Gastroesophageal sphincter (tissue), 4 donors: ENCODE data around the gene ARL2BP. TPM values are rescaled to one million over a fixed set of nuclear protein-coding genes. Genes with fewer than 3 reads are reported as not detected.

Experiments
- ATAC-seq: fragments of 150-250 bp; one replicate; pipeline ENCODE4 v1.9.1; 2016; ENCODE audit warnings: mild to moderate bottlenecking, moderate library complexity
- H3K27ac ChIP-seq, 4 donors: fragments of 200-600 bp; sonication (generic) in 3 of 4; 1 replicate in 3 of 4; 2 replicates in 1 of 4; pipeline ENCODE4 v1.5.1; 2016 to 2019
- H3K27me3 ChIP-seq: fragments of 200-600 bp; sonication (generic); one replicate; pipeline ENCODE4 v1.5.1; 2019
- H3K36me3 ChIP-seq, 2 donors: fragments of 200-600 bp; sonication (generic); one replicate each; pipeline ENCODE4 v1.5.1; 2019; ENCODE audit warnings: control low read depth in 1 of 2
- H3K4me1 ChIP-seq, 3 donors: fragments of 200-600 bp; sonication (generic); 1 replicate in 2 of 3; 2 replicates in 1 of 3; pipeline ENCODE4 v1.5.1; 2016 to 2019; ENCODE audit warnings: control low read depth in 2 of 3
- H3K4me3 ChIP-seq, 2 donors: fragments of 200-600 bp; sonication (generic); one replicate each; pipeline ENCODE4 v1.5.1; 2019; ENCODE audit warnings: mild to moderate bottlenecking in 1 of 2, moderate library complexity in 1 of 2
- H3K9me3 ChIP-seq, 3 donors: fragments of 200-600 bp; sonication (generic); one replicate each; pipeline ENCODE4 v1.5.1; 2017 to 2019; ENCODE audit warnings: control low read depth in 2 of 3
- EP300 ChIP-seq: sonication (generic); formaldehyde crosslinking; IDR thresholded peaks from one replicate; pipeline ENCODE4 v1.6.1; 2017; ENCODE audit warnings: antibody characterized with exemption, mild to moderate bottlenecking
- POLR2A ChIP-seq, 2 donors: fragments of 450-650 bp; IDR thresholded peaks; one replicate each; pipeline ENCODE4 v1.6.1; 2017; ENCODE audit warnings: antibody characterized with exemption in 2 of 2, mild to moderate bottlenecking in 2 of 2, moderate library complexity in 1 of 2
- POLR2AphosphoS5 ChIP-seq: sonication (generic); formaldehyde crosslinking; IDR thresholded peaks from one replicate; pipeline ENCODE4 v1.6.1; 2017; ENCODE audit warnings: antibody characterized with exemption
- WGBS, 2 donors: methylation state at CpG; one replicate each; pipeline ENCODE4 v1.1.5; 2018; ENCODE audit warnings: low coverage in 1 of 2; 5-methylcytosine and 5-hydroxymethylcytosine counted together
- total RNA-seq, 4 donors: library from RNA; depleted of rRNA; stranded (reverse); fragments of >200 nt; gene quantifications; one replicate each; pipeline ENCODE4 v1.1.0, GENCODE V29; 2016
- TF ChIP-seq, protein P1 (sequence below), 4 experiments: fragments of 200-600 bp in 2 of 4; fragments of 450-650 bp in 2 of 4; sonication (generic) in 1 of 4; IDR thresholded peaks; one replicate each; pipeline ENCODE4 v1.5.1; 2017 to 2019; ENCODE audit warnings: antibody characterized with exemption in 4 of 4, mild to moderate bottlenecking in 2 of 4, moderate library complexity in 2 of 4

ARL2BP gene
- total RNA-seq, 4 donors from 2014 or later: 52.5 to 82.2 (median 75.8) TPM

DNA sequence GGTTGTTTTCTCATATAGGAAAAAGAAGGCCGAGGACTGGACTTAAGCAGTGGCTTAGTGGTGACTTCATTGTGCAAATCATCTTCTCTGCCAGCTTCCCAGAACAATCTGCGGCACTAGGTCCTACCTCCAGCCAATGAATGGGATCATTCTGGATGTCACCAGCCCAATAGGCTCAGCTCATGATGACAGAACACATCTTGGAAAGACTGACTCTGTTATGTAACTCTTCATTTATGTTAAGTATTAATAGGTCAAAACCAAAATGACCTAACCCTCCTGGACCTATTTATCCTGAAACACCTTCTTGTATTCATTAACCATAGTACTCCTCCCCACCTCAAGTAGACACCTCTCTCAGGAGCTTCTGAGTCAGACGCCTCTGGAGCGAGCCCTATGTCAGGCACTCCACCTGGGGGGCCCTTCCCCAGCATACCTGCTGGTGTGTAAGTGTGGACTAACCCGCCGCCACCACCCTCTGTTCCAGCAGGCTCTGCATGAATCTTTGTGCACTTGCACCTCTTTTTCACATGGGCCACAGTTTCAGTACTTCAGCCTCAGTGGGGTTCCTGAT lies 7.2 kb downstream of the ARL2BP start:
- Histone ChIP-seq H3K27ac (no peak overlapping the region), H3K9me3 (no peaks in the 10 kb centered on the region), H3K4me3 (no peak overlapping the region), H3K27me3 (no peaks in the 10 kb centered on the region), H3K36me3 (peaks cover 0 to 97% of the 10 kb centered on the region in 2 donors), H3K4me1 (no peaks in the 10 kb centered on the region)
- no peak for ATAC-seq
- TF ChIP-seq POLR2AphosphoS5 (no peak), EP300 (no peak), POLR2A (IDR thresholded peaks at IDR 0.05) (no peak)
- TF ChIP-seq, protein P1, sequence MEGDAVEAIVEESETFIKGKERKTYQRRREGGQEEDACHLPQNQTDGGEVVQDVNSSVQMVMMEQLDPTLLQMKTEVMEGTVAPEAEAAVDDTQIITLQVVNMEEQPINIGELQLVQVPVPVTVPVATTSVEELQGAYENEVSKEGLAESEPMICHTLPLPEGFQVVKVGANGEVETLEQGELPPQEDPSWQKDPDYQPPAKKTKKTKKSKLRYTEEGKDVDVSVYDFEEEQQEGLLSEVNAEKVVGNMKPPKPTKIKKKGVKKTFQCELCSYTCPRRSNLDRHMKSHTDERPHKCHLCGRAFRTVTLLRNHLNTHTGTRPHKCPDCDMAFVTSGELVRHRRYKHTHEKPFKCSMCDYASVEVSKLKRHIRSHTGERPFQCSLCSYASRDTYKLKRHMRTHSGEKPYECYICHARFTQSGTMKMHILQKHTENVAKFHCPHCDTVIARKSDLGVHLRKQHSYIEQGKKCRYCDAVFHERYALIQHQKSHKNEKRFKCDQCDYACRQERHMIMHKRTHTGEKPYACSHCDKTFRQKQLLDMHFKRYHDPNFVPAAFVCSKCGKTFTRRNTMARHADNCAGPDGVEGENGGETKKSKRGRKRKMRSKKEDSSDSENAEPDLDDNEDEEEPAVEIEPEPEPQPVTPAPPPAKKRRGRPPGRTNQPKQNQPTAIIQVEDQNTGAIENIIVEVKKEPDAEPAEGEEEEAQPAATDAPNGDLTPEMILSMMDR (IDR thresholded peaks at IDR 0.05): no peak
- WGBS, 2 donors: 83 to 90% methylated on average over 2 of the region's 6 CpGs

DNA sequence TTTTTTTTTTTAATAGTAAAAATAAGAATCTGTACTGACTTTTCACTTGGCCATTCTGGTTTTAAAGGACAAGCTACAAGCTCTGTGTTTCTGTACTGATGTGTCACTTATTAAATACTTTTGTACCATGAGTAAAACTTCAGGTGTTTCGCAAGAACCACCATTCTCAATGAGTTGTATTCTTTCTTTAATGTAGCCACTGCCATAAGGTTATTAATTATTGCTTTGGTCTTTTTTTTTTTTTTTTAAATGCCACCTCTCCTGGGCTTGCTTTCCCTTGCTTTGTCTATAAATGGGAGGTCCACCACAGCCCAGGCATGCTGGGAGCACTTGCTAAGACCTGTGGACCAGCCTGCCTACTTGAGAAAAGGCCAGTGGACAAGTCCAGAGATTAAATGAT lies 8.4 kb downstream of the ARL2BP start:
- H3K9me3 ChIP-seq: no peaks in the 10 kb centered on the region
- no peaks in the 10 kb centered on the region for H3K27me3 ChIP-seq
- no peak for ATAC-seq
- WGBS, 2 donors: 100% methylated on average over 1 of the region's 1 CpG
- H3K36me3 ChIP-seq: peaks cover 0 to 86% of the 10 kb centered on the region in 2 donors
- H3K27ac ChIP-seq: no peak overlapping the region
- no peaks in the 10 kb centered on the region for H3K4me1 ChIP-seq
- TF ChIP-seq EP300 (no peak), POLR2AphosphoS5 (no peak), POLR2A (IDR thresholded peaks at IDR 0.05) (no peak)
- TF ChIP-seq, protein P1 (IDR thresholded peaks at IDR 0.05): no peak
- H3K4me3 ChIP-seq: no peak overlapping the region

DNA sequence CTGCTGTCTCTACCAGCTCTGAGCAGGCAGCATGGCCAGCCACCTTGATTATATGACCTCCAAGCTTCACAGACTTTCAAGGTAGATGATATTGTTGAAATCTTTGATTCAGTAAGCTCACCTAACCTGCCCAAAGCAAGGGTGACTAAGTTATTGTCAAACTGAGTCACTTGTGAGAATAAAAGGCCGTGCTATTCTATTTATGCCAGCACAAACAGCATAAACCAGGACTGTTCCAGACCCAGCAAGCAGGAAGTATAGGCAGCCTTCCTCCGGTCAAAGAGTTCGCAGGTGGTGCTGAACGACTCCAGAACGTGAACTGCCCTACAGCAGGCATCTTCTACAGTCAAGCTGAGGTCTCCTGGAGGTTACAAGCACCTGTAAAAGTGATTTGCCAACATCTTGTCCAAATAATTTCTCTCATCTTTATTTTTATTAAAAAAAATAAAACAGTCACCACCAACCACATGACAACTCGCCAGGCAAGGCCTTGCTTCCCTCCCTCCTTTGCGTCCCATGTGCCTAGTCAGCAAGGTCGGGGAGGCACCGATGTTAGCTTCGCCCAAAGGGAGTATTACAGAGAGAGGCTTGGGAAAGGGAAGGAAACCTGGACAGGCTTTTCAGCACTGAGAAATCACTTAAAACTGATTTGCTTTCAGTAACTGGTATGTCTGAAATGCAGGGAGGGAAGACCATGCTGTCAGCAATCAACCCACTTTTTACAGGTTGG lies 10.8 kb downstream of the ARL2BP start:
- Histone ChIP-seq H3K4me1 (peaks cover 0 to 14% (median 3%) of the 10 kb centered on the region in 3 donors), H3K9me3 (no peaks in the 10 kb centered on the region), H3K36me3 (peaks cover 0 to 62% of the 10 kb centered on the region in 2 donors), H3K27me3 (no peaks in the 10 kb centered on the region), H3K4me3 (no peak overlapping the region), H3K27ac (no peak overlapping the region)
- WGBS, 2 donors: 83 to 96% methylated on average over 4 to 6 of the region's 10 CpGs
- TF ChIP-seq, protein P1 (IDR thresholded peaks at IDR 0.05): no peak
- TF ChIP-seq EP300 (no peak), POLR2AphosphoS5 (no peak), POLR2A (IDR thresholded peaks at IDR 0.05) (no peak)
- ATAC-seq: no peak

DNA sequence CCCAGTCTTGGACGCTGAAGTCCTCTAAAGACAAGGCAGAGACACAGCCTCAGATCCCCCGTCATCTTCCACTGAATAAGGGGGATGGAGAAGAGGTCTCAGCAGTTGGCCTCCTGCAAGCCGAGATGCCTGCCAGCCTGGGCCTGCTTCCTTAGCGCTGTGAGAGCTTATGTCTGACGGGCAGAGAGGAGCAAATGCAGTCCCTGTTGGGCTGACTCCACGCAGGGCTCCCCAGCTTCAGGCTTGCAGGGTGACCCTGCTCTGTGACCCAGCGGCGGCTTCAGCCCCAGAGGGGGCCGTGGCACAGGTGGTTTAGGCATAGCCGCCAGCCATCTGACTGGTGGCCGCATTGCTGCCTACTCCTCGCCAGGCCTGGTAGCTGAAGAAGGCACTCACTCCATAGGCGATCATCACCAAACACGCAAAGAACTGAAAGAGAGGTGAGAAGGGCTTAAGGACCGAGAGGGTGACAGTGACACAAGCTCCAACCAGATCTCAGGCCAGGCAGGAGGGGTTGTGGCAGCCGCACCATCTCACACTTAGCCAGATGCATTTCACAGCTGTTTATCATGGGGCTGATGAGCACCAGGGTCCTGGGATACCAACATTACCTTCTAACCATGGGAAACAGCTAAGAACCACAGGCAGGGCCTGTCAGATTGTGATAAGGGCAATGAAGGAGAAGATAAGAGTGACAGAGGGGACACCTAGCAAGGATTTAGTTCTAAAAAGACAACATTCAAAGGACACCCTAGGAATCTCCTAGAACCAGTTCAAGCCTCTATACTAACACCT lies 11.7 kb downstream of the ARL2BP start:
- Histone ChIP-seq H3K4me1 (peaks cover 0 to 20% (median 3%) of the 10 kb centered on the region in 3 donors), H3K36me3 (peaks cover 0 to 52% of the 10 kb centered on the region in 2 donors), H3K27ac (no peak overlapping the region), H3K4me3 (no peak overlapping the region), H3K27me3 (no peaks in the 10 kb centered on the region), H3K9me3 (no peaks in the 10 kb centered on the region)
- TF ChIP-seq EP300: no peak
- TF ChIP-seq POLR2A (IDR thresholded peaks at IDR 0.05): no peak
- TF ChIP-seq POLR2AphosphoS5: no peak
- TF ChIP-seq, protein P1 (IDR thresholded peaks at IDR 0.05): no peak
- ATAC-seq: no peak
- 62 to 75% methylated on average over 2 to 3 of the region's 16 CpGs for WGBS, 2 donors
